Cortex of kidney (tissue), 1 donor: ENCODE measurements around the gene PRRC2A.

Source experiments
- DNase-seq: peaks from one replicate; lab custom pipeline; 2025; lab: John Stamatoyannopoulos, UW

Gene PRRC2A

GRCh38 chr6:31666337-31666965, 45.9 kb downstream of the PRRC2A start:
- DNase-seq = no peak

DNA sequence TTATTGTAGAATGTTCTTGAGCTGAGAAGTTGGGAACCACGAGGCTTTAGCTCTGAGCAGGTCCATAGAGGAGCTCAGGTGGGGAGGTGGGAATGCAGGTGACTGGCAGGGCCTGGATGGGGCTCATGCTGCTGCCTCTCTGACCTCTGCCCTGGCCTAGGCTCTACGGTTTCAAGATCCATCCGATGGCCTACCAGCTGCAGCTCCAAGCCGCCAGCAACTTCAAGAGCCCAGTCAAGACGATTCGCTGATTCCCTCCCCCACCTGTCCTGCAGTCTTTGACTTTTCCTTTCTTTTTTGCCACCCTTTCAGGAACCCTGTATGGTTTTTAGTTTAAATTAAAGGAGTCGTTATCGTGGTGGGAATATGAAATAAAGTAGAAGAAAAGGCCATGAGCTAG, 49.2 kb downstream of the PRRC2A start, which contains the start of gene LY6G5B:
TSS of gene LY6G5B (plus strand) at position 301 of the 400 bp plus-strand sequence. CDS start 975 bp downstream, outside the sequence.
- DNase-seq = no peak

DNA sequence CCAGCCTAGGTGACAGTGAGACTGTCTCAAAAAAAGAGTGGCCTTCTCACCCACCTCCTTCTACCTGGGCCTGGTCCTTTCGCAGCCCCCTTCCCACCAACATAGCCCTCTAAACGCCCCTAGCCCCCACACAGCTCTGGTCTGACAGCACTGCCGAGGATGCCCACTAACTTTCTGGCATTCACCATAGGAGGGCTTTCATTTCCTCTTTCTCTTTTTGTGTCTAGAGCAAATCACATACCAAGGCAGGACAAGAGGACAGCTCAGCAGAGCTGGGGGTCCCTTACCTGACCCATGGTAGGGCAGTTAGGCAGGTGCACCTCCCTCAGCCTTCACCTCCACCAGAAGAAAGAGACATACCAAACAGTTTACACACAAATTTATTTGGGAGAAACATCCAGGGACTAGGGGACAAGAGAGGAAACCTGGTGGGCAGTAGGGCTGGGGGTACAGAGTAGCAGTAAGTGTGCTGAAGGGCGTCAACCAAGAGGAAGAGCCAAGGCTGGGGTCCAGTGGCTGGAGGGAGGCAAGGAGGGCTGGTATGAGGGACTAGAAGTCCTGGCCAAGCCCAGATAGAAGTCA, 55.9 kb downstream of the PRRC2A start:
- DNase-seq = no peak

DNA sequence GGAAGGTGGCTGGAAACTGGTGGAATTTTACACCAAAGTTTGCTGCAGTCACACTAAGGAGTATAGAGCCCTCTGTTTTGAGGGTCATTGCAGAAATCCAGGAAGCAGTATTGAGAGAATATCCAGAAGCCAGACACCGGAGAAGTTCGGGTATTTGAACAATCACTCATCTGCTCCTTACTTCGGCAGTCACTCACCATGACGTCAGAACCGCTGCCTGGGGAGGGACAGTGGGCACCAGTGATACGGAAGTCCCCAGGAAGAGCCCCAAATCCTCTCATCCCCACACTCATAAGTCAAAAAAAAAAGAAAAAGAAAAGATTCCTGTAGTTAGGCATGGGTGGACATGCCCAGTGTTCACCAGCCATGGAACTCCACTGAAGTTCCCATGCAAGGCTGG, 56.4 kb downstream of the PRRC2A start:
- no peak for DNase-seq

DNA sequence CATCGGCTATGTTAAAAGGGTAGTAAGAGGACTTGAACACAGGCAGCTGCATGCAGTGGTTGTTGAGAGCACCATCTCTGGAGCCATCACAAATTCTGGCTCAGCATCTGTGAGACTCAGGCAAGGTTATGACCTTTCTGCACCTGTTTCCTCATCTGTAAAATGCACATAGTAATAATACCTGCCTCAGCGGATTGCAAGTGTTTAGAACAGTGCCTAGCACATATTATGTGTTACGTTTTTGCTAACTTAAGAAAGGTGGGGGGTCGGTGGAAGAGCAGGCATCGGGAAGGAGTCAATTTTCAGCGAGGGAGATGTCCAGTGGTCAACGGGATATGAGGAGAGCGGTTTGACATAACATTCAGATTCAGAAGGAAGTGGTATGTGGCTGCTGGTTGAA, 57.4 kb downstream of the PRRC2A start:
- DNase-seq = no peak

DNA sequence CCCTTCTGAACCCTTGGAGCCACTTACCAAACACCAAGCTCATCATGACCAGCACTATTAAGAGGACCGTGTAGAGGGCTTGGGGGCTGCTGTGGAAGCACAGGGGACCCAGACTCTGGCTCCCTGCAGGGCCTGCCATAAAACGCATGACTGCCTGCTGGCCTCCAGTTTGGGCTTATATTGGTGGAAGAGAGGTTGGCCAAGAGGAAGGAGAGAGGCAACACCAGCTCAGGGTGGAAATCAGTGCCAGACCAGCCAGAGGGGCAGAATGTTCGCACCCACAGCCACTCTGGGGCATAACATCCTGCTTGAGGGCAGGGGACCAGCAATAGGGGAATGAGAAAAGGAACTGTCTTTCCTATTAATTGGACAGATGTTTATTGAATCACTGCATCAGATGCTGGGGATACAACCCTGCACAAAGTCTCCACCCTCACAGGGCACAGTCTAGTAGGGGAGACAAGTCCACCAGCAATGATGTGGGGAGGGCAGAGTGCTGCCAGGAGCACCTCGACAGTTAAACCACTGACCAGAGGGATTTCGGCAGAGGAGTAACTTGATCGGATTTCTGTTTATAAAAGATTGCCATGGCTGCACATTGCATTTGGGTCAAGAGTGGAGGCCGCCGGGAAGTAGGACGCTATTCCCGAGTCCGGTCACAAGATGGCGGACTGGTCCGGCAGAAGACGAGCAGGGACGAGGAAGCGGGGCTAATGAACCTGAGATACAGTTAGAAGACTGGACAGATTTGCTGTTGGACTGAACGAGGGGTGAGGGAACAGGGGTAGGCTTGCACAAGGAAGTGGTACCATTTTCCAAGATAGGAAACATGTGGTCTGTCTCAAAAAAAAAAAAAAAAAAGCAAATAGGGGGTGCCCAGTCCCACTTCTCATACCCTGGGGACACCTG, 60.0 kb downstream of the PRRC2A start, which contains the start of gene LY6G5C:
TSS of gene LY6G5C (minus strand) at position 842 of the 909 bp plus-strand sequence. CDS start at position 148, 694 bp downstream.
- DNase-seq = no peak

DNA sequence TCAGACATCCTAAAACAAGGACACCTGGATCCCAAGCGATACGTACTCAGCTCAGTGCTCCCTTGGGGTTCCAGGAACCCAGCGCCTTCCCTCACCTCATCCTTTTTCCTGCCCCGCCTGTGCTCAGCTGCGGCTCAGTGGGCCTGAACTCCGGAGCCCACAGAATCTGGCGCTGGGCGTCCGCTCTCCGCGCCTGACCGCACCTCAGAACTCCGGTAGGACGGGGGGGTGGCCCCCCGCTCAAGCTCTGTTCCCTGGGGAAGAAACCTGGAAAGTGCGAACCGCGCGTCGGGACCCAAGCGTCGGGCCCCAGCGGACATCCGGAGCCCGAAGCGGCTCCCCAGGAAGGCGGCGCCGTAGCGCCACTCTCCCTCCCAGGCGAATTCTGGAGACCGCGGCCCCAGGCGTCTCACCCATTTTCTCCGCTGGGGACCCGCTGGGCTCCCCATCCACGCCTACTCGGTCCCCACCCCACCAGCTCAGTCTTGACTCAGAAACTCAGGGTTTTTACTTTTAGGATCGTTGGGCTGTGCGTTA, 60.7 kb downstream of the PRRC2A start:
- DNase-seq = no peak

- DNase-seq = no peak
Measured at GRCh38 chr6:31683591-31683990, 63.1 kb downstream of the PRRC2A start.

- no peak for DNase-seq
Measured at GRCh38 chr6:31686483-31686882, 66.0 kb downstream of the PRRC2A start.

DNA sequence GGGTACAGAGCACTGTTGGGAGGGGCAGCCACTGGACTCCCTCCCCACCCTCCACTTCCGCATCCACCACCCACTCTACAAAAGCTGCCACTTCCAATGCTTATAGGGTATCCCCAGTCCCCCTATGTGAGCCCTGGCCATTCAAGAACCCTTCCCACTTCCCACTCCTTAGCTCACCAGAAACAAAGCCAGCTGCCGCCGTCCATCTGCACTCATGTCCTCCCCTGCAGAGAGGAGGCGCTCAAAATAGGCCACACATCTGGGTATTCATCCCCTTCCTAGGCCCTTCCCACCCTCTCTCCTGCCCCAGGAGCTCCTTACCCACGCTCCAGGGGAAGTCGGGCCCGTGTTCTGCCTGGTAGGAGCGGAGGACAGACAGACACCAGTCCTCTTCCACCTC, 66.8 kb downstream of the PRRC2A start:
- no peak for DNase-seq
